H1 (cell line): Measurements from ENCODE around the gene GNGT2. TPM values are rescaled to one million over a fixed set of nuclear protein-coding genes. Genes with fewer than 3 reads are reported as not detected.

ENCODE experiments used
- CTCF ChIA-PET: fragments of 300-600 bp; sonication (Branson Sonifier 250); formaldehyde crosslinking; loops from one replicate; lab custom pipeline; 2021; ENCODE audit not compliant: partially characterized antibody; lab: Charles Lee
- POLR2A ChIA-PET: fragments of 300-600 bp; sonication (Branson Sonifier 250); formaldehyde crosslinking; loops from one replicate; lab custom pipeline; 2021; ENCODE audit warnings: inconsistent platforms; ENCODE audit not compliant: partially characterized antibody; lab: Charles Lee
- DNase-seq, 2 experiments: peaks; one replicate each; pipeline versions ENCODE4 v3.0.0 to v3.0.0-alpha.2; 2010 to 2022; ENCODE audit warnings: low spot score in 2 of 2, low read depth in 1 of 2, mixed read lengths in 1 of 2
- FAIRE-seq: peaks from 2 replicates; lab custom pipeline; 2011; peaks lifted over from hg19 to GRCh38; lab: Jason Lieb, UNC
- H2AFZ ChIP-seq: 2 replicates; pipeline ENCODE4 v1.8.1; 2012; ENCODE audit warnings: low read length, inconsistent platforms
- H2AK5ac ChIP-seq: 2 replicates; pipeline ENCODE4 v1.6.1; 2013; ENCODE audit warnings: low read depth, low read length
- H2BK120ac ChIP-seq: replicated peaks from 2 replicates; pipeline ENCODE3; 2013; ENCODE audit warnings: low read depth, low read length, inconsistent platforms
- H2BK12ac ChIP-seq: 2 replicates; pipeline ENCODE4 v1.6.1; 2013; ENCODE audit warnings: low read depth, low read length
- H2BK15ac ChIP-seq: 2 replicates; pipeline ENCODE4 v1.6.1; 2013; ENCODE audit warnings: low read length
- H2BK20ac ChIP-seq: 2 replicates; pipeline ENCODE4 v1.6.1; 2013; ENCODE audit warnings: low read length
- H2BK5ac ChIP-seq: 2 replicates; pipeline ENCODE4 v1.6.1; 2013; ENCODE audit warnings: low read depth, low read length
- H3K14ac ChIP-seq: 2 replicates; pipeline ENCODE4 v1.6.1; 2013; ENCODE audit warnings: inconsistent platforms; ENCODE audit not compliant: insufficient read length
- H3K18ac ChIP-seq: 2 replicates; pipeline ENCODE4 v1.6.1; 2013; ENCODE audit warnings: low read length; ENCODE audit errors: extremely low read depth
- H3K23ac ChIP-seq: 2 replicates; pipeline ENCODE4 v1.6.1; 2013; ENCODE audit warnings: inconsistent platforms; ENCODE audit not compliant: insufficient read length
- H3K23me2 ChIP-seq: 2 replicates; pipeline ENCODE4 v1.6.1; 2013; ENCODE audit warnings: low read depth, low read length
- H3K27ac ChIP-seq: 2 replicates; pipeline ENCODE4 v1.6.1; 2011; ENCODE audit warnings: low read depth, low read length, inconsistent platforms
- H3K27me3 ChIP-seq, 4 experiments: replicated peaks in 1 of 4; 1 replicate in 1 of 4; 2 replicates in 3 of 4; pipeline versions ENCODE4 v1.6.1 to v1.8.1; 2011 to 2013; ENCODE audit warnings: low read length in 3 of 4, mild to moderate bottlenecking in 3 of 4, inconsistent platforms in 2 of 4, mixed read lengths in 2 of 4, moderate library complexity in 1 of 4; ENCODE audit not compliant: control insufficient read depth in 3 of 4, insufficient read depth in 3 of 4; ENCODE audit errors: extremely low read depth in 1 of 4
- H3K36me3 ChIP-seq, 4 experiments: 2 replicates each; pipeline versions ENCODE4 v1.6.1 to v1.8.1; 2011 to 2013; ENCODE audit warnings: mild to moderate bottlenecking in 4 of 4, low read length in 3 of 4, moderate library complexity in 2 of 4, control low read depth in 1 of 4, inconsistent platforms in 1 of 4; ENCODE audit not compliant: insufficient read depth in 4 of 4, control insufficient read depth in 2 of 4
- H3K4ac ChIP-seq: replicated peaks from 2 replicates; pipeline ENCODE3; 2013; ENCODE audit warnings: low read length, low read depth, mixed read lengths, inconsistent platforms; ENCODE audit not compliant: insufficient read length
- H3K4me1 ChIP-seq, 4 experiments: replicated peaks in 1 of 4; 1 replicate in 1 of 4; 2 replicates in 3 of 4; pipeline versions ENCODE4 v1.6.1 to v1.8.1; 2011 to 2013; ENCODE audit warnings: low read length in 3 of 4, inconsistent platforms in 2 of 4, mixed read lengths in 1 of 4; ENCODE audit not compliant: insufficient read depth in 4 of 4, control insufficient read depth in 3 of 4
- H3K4me2 ChIP-seq, 2 experiments: 2 replicates each; pipeline versions ENCODE4 v1.6.1 to v1.8.1; 2011 to 2013; ENCODE audit warnings: low read depth in 2 of 2, low read length in 2 of 2, control low read depth in 1 of 2, inconsistent platforms in 1 of 2, mild to moderate bottlenecking in 1 of 2; ENCODE audit not compliant: insufficient read depth in 1 of 2
- H3K4me3 ChIP-seq, 4 experiments: fragments of 200-600, 300-600 bp in 1 of 4; sonication (generic), shearing (Covaris generic), sonication (Bioruptor Twin) in 1 of 4; 2 replicates each; pipeline versions ENCODE4 v1.5.1 to v1.8.1; 2011 to 2016; ENCODE audit warnings: low read length in 4 of 4, low read depth in 3 of 4, control low read depth in 2 of 4, inconsistent platforms in 2 of 4, mild to moderate bottlenecking in 2 of 4, mixed read lengths in 1 of 4, moderate library complexity in 1 of 4; ENCODE audit not compliant: insufficient read depth in 2 of 4; ENCODE audit errors: extremely low read depth in 1 of 4
- H3K56ac ChIP-seq: replicated peaks from 2 replicates; pipeline ENCODE3; 2013; ENCODE audit warnings: low read depth, mild to moderate bottlenecking, mixed read lengths, low read length, inconsistent platforms; ENCODE audit not compliant: insufficient read length
- H3K79me1 ChIP-seq: 2 replicates; pipeline ENCODE4 v1.6.1; 2013; ENCODE audit warnings: low read depth, low read length, control low read depth
- H3K79me2 ChIP-seq, 2 experiments: 2 replicates each; pipeline versions ENCODE4 v1.6.1 to v1.8.1; 2012 to 2013; ENCODE audit warnings: low read length in 2 of 2, mild to moderate bottlenecking in 2 of 2, inconsistent platforms in 1 of 2; ENCODE audit not compliant: insufficient read depth in 2 of 2, control insufficient read depth in 1 of 2
- H3K9ac ChIP-seq, 4 experiments: replicated peaks in 1 of 4; 1 replicate in 1 of 4; 2 replicates in 3 of 4; pipeline versions ENCODE4 v1.6.1 to v1.8.1; 2011 to 2013; ENCODE audit warnings: low read depth in 3 of 4, low read length in 3 of 4, control low read depth in 2 of 4, mild to moderate bottlenecking in 2 of 4, moderate library complexity in 2 of 4, inconsistent platforms in 1 of 4; ENCODE audit errors: extremely low read depth in 1 of 4
- H3K9me3 ChIP-seq, 2 experiments: 2 replicates each; pipeline versions ENCODE4 v1.6.1 to v1.8.1; 2012 to 2013; ENCODE audit warnings: mild to moderate bottlenecking in 2 of 2, moderate library complexity in 2 of 2, control low read depth in 1 of 2, inconsistent platforms in 1 of 2, low read depth in 1 of 2, low read length in 1 of 2, mixed read lengths in 1 of 2; ENCODE audit not compliant: insufficient read depth in 2 of 2
- H4K20me1 ChIP-seq, 2 experiments: replicated peaks in 1 of 2; 2 replicates each; pipeline versions ENCODE3 to v1.8.1; 2011 to 2013; ENCODE audit warnings: inconsistent platforms in 2 of 2, low read length in 2 of 2, mild to moderate bottlenecking in 1 of 2; ENCODE audit not compliant: insufficient read depth in 2 of 2, control insufficient read depth in 1 of 2
- H4K5ac ChIP-seq: 2 replicates; pipeline ENCODE4 v1.6.1; 2013; ENCODE audit warnings: low read length, low read depth, mixed read lengths, inconsistent platforms; ENCODE audit not compliant: insufficient read length
- H4K8ac ChIP-seq: 2 replicates; pipeline ENCODE4 v1.8.0; 2013; ENCODE audit warnings: mild to moderate bottlenecking, moderate library complexity, low read length, inconsistent platforms; ENCODE audit not compliant: insufficient read depth; ENCODE audit errors: extremely low read depth
- H4K91ac ChIP-seq: replicated peaks from 2 replicates; pipeline ENCODE3; 2013; ENCODE audit warnings: low read length, mixed read lengths, inconsistent platforms; ENCODE audit not compliant: insufficient read length
- EZH2 ChIP-seq: fragments of 200-600 bp; sonication (generic); IDR thresholded peaks from 2 replicates; pipeline ENCODE4 v1.7.1; 2012; ENCODE audit warnings: low read depth, mild to moderate bottlenecking, moderate library complexity, low read length, inconsistent platforms; ENCODE audit not compliant: severe bottlenecking
- RXRA ChIP-seq: IDR thresholded peaks from 2 replicates; pipeline ENCODE4 v1.6.1; 2011; ENCODE audit warnings: low read depth, mild to moderate bottlenecking, low read length, moderate library complexity; ENCODE audit not compliant: insufficient read depth
- TCF12 ChIP-seq: IDR thresholded peaks from 2 replicates; pipeline ENCODE4 v1.6.1; 2011; ENCODE audit warnings: low read depth, mild to moderate bottlenecking, low read length
- WGBS, 2 experiments: shearing (Covaris generic) in 1 of 2; methylation state at CpG; one replicate each; pipeline versions ENCODE4 v1.1.6 to v1.1.7; 2013 to 2015; ENCODE audit warnings: low lambda C conversion rate in 2 of 2, mixed read lengths in 2 of 2, inconsistent platforms in 1 of 2, low coverage in 1 of 2, missing lambda C conversion rate in 1 of 2; ENCODE audit not compliant: insufficient replicate concordance in 2 of 2, insufficient coverage in 1 of 2, insufficient read length in 1 of 2; ENCODE audit errors: extremely low coverage in 1 of 2, missing lambda C conversion rate in 1 of 2; 5-methylcytosine and 5-hydroxymethylcytosine counted together
- polyA plus RNA-seq, 7 experiments: library from polyadenylated mRNA; depleted of rRNA in 3 of 7; stranded (reverse) in 5 of 7; unstranded in 2 of 7; fragments of >200 nt in 5 of 7; fragments of 200-250 nt in 2 of 7; gene quantifications; 1 replicate in 5 of 7; 2 replicates in 1 of 7; 4 replicates in 1 of 7; pipeline versions ENCODE4 v1.2.1 to v1.2.3, GENCODE V29; 2011 to 2013; ENCODE audit warnings: missing spikeins in 2 of 7, mixed read lengths in 2 of 7
- total RNA-seq: library from RNA; stranded (reverse); fragmentation: NEBNext Ultra II Directional; extraction: Animal tissue kit (Norgen Biotek cat#: 25700); gene quantifications from 2 replicates; pipeline ENCODE4 v1.2.1, GENCODE V29; 2021

The GNGT2 gene
- total and polyA plus RNA-seq, 2 of the 8 experiments (the other 6 are each of a cell fraction or from before 2014, with no cell fraction given) = 1.3 to 1.4 TPM

DNA sequence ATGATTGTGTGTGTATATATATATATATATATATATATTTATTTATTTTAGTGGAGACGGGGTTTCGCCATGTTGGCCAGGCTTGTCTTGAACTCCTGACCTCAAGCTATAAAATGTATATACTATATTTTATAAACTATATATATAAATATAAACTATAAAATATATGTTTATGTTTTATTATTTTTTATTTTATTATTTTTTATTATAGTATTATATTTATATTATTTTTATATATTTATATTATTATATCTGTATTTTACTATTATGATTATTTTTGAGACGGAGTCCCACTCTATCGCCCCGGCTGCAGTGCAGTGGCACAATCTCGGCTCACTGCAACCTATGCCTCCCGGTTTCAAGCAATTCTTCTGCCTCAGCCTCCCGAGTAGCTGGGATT lies 30.7 kb upstream of the GNGT2 start:
- Histone ChIP-seq H3K4me3 (no peak overlapping the region), H3K4me1 (peaks cover 2 to 5% (median 4%) of the 10 kb centered on the region in 4 experiments; a peak in 5 of 7 replicates), H2AFZ (no peak overlapping the region), H3K79me2 (no peaks in the 10 kb centered on the region), H3K27ac (no peak overlapping the region), H3K9ac (no peak overlapping the region), H3K14ac (no peak overlapping the region), H2BK12ac (no peak overlapping the region), H2BK120ac (no peak overlapping the region), H3K4ac (no peak overlapping the region), H2BK5ac (no peak overlapping the region), H2BK15ac (no peak overlapping the region), H3K9me3 (no peaks in the 10 kb centered on the region), H4K20me1 (no peaks in the 10 kb centered on the region), H3K36me3 (no peaks in the 10 kb centered on the region), H4K8ac (no peak overlapping the region), H3K18ac (no peak overlapping the region), H2AK5ac (no peak overlapping the region), H3K79me1 (no peaks in the 10 kb centered on the region), H2BK20ac (no peak overlapping the region), H3K56ac (no peak overlapping the region), H3K27me3 (no peaks in the 10 kb centered on the region), H3K23ac (no peak overlapping the region), H3K4me2 (no peak overlapping the region), H3K23me2 (no peaks in the 10 kb centered on the region), H4K5ac (no peak overlapping the region), H4K91ac (no peak overlapping the region)
- ChIA-PET CTCF (interaction anchor here (0.7 to 3.7 kb wide), 7 partner anchors 13 to 167 kb away, joined by 3 to 15 read pairs (median 6); no protein-coding TSS in a partner anchor), POLR2A (no interaction called here)
- TF ChIP-seq RXRA (no peak), EZH2 (no peak), TCF12 (no peak)
- 95% methylated on average over 8 of the region's 8 CpGs; no CpG with 5 or more reads in 1 of the 2 experiments for WGBS, 2 experiments
- no peak for FAIRE-seq
- no peak for DNase-seq
